GM21528 (cell line): ENCODE data around the gene TRIML2.

Experiments
- ATAC-seq: cut with Tn5 transposase; IDR thresholded peaks from one replicate; pipeline ENCODE4 v1.9.1; 2021; ENCODE audit warnings: mild to moderate bottlenecking, moderate library complexity; ENCODE audit not compliant: unreplicated experiment, low FRiP score

TRIML2 gene, protein sequence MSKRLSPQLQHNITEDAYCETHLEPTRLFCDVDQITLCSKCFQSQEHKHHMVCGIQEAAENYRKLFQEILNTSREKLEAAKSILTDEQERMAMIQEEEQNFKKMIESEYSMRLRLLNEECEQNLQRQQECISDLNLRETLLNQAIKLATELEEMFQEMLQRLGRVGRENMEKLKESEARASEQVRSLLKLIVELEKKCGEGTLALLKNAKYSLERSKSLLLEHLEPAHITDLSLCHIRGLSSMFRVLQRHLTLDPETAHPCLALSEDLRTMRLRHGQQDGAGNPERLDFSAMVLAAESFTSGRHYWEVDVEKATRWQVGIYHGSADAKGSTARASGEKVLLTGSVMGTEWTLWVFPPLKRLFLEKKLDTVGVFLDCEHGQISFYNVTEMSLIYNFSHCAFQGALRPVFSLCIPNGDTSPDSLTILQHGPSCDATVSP

DNA sequence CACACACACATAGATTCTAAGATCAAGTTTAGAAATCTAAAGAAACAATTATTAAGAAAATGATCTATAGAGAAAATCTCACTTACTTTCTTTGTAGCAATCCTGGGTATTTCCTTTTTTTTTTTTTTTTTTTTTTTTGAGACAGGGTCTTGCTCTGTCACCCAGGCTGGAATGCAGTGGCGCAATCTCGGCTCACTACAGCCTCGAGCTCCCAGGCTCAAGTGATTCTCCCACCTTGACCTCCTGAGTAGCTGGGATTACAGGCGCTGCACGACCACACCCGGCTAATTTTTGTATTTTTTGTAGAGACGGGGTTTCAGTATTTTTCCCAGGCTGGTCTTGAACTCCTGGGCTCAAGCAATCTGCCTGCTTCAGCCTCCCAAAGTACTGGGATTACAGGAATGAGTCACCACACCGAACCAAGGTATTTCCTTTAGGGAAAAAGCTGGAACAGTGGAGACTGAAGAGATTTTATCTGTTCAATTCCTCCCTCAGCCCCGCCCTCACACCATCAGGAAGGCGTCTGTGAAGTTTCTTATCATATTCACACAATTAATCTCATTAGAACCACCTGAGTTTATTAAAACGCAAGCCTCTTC lies at the start of gene TRIML2:
Gene TRIML2, minus strand, starts transcription at position 447 of the 599 bp plus-strand sequence. CDS start 4,235 bp downstream, outside the sequence.
- ATAC-seq: no peak

DNA sequence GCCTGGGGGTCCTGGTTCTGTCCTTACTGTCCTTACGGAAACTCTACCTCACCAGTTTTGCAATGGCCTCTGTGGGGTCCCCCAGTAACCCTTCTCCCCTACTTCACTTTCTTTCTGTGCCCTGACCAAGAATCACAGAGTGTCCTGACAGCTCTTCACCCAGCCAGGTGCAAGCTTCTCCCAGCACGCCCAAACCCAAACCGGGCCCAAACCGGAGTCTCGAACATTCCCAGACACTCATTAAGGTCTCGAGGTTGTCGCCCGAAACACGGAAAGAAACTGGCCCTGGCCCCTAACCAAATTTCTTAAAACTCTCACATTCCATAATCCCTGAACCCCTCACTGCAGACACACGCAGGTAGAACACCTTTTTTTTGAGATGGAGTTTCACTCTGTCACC lies 48.9 kb upstream of the TRIML2 start:
- ATAC-seq: no peak

DNA sequence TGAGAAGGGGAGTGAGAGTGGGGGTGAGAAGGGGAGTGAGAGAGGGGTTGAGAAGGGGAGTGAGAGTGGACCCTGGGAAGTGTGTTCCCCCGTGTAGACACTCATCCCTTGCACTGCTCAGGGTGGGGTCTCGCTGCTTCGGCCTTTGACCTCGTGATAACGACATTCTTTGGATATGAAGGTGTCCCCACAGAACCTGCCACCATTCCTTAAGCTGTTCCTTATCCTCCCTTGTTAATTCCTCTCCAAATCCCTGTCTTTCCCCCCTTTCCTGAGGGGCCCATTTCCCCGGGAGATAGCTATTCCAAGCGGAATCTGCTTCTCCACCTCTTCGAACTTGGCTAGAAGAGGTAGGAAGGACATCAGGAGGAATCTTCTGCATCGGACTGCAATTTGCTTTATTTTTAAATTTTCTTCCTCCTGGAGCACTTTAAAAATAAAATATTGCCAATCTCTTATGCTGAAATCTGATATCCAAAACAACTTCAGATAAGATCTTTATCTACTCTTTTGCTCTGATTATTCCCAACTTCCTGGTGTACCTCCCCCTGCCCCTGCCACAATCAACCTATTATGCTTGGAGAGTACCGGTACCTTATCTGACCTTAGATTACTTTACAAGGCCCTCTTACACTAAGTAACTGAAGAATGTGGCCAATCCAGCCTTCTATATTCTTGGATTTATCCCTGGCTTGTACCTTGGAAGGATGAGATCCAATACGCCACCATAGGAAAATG lies 45.4 kb upstream of the TRIML2 start:
- no peak for ATAC-seq

DNA sequence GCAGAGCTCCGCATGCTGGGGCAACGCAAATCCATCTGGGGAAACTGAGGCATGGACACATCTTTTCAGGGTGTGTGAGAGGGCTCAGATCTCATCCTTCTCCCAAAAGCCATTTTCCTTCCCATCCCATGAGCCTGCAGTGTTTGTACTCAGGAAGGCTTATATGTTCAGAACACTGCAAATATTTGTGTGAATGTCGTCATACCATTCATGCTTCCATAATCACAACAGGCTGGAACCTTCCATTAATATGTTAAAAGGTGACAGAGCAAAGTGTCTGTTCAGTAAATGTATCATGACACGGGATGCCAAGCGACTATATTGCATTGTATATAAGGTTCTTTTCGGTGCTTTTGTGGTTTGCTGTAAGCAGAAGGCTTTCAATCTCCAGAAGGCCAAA lies 38.4 kb upstream of the TRIML2 start:
- no peak for ATAC-seq

DNA sequence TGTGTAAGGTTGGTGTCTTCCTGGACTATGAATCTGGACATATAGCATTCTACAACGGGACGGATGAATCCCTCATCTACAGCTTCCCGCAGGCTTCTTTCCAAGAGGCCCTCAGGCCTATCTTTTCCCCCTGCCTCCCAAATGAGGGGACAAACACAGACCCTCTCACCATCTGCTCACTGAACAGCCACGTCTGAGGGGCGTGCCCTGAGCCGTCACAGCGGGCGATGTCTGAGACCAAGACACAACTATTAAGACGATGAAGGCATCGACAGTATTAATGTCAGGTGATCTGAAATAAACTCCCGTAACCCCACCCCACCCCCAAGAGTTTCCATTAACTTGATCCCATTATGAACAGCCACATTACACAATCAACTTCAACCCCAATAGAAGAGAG lies 37.8 kb upstream of the TRIML2 start:
- no peak for ATAC-seq

DNA sequence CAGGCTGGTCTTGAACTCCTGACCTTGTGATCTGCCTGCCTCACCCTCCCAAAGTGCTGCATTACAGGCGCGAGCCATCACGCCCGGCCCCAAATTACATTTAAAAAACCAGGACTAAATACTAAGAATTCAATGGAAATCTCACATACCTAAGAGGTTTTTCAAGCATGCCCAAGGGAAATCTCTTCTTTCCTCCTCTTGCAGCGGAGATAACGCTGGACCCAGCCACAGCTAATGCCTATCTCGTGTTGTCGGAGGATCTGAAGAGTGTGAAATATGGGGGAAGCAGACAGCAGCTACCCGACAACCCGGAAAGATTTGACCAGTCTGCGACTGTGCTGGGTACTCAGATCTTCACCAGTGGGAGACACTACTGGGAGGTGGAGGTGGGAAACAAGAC lies 37.2 kb upstream of the TRIML2 start:
- ATAC-seq: no peak

DNA sequence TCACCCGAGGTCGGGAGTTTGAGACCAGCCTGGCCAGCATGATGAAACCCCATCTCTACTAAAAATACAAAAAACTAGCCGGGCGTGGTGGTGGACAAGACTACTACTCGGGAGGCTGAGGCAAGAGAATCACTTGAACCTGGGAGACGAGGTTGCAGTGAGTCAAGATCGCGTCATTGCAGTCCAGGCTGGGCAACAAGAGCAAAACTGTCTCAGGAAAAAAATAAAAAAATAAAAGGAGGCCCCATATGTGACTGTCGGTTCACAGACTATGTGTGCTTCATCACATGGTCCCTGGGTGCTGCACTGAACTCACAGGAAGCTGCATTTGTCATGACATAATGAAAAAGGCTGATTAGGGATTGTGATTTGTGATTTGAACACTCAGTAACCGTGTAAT lies 36.2 kb upstream of the TRIML2 start:
- no peak for ATAC-seq

DNA sequence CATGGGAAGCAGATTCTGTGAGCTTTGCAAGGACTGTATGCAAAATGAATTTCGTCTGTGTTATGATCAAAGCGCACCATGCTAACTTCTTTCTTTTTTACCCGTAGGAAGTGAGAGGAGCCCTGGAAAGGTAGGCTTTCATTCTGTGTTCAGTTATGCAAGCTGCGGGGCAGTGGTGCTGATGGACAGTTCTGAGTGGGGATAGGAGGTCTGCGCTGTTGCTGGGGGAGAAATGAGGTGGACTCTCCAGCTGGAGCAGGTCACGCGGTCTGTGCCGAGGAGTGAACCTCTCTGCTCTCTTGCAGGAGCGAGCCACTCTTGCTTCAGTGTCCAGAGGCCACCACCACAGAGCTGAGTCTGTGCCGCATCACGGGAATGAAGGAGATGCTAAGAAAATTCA lies 34.3 kb upstream of the TRIML2 start:
- ATAC-seq: no peak

DNA sequence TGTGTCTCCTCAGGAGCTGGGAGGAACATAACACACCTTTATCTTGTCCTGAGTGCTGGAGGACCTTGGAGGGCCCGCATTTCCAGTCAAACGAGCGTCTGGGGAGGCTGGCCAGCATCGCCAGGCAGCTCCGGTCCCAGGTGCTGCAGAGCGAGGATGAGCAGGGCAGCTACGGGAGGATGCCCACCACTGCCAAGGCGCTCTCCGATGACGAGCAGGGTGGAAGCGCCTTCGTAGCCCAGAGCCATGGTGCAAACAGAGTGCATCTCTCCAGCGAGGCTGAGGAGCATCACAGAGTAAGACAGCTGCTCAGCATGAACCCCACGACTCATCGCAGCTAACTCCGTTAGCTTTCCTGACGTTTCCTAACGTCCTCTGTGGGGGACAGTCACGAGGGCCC lies 30.3 kb upstream of the TRIML2 start:
- ATAC-seq: no peak

DNA sequence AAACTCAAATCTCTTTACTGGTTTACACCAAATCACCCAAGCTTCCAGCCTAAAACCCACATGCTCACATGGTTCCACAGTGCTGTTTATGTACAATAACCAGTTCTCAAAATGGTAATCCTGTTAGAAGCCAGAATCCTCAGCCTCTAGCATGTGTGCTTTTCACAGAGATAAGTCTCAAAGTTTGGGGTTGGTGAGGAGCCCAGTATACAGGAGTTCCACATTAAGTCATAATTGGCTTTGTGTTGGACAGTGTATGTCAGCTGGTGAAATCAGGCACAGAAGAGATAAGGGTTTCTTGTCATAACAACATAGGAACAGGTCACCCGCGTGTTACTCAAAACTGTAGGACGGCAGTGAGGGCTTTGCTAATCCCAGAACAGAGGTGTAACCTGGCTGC lies 29.7 kb upstream of the TRIML2 start, which contains the start of gene TRIML1:
Gene TRIML1, plus strand, starts transcription at position 301 of the 400 bp plus-strand sequence. CDS start 118 bp downstream, outside the sequence.
- no peak for ATAC-seq

DNA sequence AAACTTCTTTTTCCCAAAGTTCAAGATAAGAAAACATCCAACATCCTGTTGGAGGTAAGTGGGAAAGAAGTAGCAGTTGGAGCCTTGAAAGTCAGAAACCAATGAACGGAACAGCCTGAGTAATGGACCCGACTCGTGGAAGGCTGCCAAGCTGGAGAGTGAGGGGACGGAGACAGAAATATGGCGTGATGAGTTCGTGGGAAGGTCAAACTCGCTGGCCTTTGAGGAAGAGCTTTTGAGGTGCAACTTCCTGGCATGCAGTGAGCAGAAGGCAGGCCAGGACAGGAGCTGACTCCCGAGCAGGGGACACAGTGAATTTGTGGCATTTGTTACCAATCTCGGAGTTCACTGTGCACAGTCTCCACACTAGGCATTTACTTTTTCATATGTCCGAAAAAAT lies 28.8 kb upstream of the TRIML2 start:
- ATAC-seq: no peak

DNA sequence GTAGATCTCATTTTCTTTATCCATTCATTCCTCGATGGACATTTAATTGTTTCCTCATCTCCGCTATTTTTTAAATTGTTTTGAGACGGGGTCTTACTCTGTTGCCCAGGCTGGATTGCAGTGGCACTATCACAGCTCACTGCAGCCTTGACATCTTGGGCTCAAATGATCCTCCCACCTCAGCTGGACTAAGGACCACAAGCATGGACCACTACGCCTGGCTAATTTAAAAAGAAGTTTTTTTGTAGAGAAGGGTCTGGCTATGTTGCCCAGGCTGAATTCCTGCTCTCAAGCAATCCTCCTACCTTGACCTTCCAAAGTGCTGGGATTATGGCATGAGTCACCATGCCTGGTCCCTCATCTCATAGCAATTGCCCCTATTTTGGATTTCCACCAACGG lies 22.8 kb upstream of the TRIML2 start:
- no peak for ATAC-seq

DNA sequence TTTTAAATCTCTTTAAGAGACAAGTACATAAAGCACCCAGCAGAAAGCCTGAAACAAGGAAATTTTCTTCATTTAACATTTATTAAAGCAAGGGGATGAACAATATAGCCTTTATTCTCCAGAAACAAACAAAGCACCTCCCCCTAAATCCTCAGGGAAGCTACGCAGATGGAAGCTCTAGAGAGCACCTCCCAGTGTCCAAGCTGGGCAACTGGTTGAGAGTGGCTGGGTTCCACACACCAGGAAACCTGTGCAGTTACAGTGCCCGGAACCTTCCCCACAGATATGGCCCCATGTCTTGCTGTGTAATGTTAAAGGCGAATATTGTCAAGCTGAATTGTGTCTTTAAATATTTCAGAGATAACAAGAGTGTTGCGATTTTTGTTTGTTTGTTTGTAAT lies 21.0 kb upstream of the TRIML2 start:
- no peak for ATAC-seq

DNA sequence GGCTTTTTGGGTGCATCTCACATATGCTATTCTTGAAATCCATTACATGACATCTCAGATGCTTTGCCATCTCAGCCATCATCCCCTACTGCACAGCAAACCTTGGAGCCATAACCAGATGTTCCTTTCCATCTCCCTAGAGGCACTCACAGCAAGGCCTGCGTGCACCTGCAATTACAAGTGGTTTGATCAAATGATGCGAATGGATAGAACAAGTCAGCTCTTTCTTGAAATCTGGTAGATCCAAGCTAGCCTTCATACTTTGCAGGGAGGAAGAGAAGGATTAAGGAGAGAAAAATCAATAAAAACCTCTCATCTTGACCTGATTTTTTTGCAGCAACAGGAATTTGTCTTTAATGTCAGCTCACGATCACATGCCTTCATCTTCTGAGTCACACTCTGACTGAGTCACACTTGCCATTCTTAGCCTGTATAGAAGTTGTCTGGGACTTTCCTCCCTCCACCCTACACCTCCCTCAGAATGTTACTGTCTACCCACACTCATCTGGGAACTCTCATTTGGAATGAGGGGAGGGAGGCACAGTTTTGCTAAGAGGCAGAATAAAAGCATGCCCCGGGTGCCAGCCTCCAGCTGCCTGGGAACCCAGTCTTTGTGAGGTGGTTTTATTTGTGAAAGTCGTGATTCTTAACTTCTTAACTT lies 17.9 kb upstream of the TRIML2 start:
- no peak for ATAC-seq

DNA sequence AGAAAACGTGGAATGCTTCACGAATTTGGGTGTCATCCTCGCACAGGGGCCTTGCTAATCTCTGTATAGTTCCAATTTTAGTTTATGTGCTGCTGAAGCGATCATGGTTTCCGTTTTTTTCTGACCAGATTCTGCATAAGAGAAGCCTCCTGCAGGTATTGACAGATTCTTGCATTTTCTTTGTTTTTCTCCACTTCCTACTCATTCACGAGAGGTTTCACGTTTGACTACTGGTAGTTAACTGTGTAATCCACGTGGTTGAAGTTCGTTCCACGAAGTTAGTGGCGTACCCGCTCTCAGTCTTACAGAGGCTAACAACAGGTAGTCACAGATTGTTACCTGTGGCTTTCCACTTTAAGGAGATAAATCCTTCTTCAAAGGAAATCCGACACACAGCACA lies 12.1 kb upstream of the TRIML2 start:
- ATAC-seq: no peak

DNA sequence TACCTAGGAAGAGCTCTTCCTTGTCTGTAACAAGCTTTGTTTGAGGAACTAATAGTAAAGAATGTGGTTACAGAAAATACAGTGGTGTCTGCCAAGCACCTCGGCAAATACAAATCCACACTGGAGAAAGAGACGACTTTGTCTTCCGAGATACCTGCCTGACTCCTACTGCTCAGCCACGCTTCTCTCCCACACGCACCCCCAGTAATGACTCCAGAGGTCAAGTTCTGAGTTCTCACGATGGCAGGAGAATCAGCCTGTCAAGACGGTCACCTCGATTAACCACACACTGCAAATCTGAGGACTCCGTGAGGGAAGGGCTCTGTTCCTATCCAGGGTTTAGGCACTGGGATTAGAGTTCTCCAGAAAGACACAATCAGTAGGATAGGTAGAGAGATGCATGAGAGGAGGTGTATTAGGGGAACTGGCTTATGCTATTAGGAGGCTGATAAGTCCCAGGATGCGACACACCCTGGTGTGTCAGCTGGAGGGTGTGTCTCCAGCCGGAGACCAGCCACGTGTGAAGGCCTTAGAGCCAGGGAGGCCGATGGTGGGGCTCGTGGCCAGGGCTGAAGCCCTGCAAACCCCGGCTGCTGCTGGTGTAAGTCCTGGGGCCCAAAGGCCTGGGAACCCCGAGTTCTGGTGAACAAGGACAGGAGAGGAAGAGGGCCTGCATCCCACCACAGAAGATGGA lies 8.4 kb upstream of the TRIML2 start:
- no peak for ATAC-seq

DNA sequence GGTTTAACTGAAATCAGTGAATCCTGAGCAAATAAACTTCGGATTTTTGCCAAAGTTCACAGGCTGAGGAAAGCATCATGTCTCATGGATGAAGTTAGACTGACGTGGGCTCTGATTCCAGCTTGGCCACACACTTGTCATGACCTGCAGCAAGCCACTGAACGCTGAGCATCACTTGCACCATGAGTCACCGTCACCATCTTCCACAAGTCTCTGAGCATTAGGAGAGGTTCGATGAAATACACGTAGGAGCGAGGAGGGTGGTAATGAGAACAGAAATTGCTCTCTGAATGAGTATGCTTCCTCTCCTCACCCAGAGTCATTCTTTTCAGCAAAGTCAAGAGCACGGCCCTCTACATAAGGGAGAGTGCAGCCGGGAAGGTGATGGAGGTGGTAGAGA lies 3.8 kb upstream of the TRIML2 start:
- ATAC-seq: no peak

DNA sequence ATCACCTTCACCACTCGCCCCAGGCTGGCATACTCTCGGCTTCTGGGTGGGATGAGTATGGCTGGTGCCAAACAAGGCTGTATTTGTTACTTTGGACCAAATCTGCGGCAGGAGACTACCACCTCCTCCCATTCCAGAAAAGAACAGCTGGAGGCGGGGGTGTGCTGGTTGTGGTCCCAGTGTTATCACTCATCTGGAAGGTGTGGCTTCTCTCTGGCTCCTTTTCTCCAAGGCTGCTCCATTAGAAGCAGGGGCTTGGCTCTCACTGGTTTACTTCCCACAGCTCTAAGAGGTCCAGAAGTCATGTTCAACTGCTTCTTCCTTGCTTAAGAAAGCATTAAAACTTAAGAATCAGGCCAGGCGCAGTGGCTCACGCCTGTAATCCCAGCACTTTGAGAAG lies 2.6 kb upstream of the TRIML2 start:
- ATAC-seq: no peak

DNA sequence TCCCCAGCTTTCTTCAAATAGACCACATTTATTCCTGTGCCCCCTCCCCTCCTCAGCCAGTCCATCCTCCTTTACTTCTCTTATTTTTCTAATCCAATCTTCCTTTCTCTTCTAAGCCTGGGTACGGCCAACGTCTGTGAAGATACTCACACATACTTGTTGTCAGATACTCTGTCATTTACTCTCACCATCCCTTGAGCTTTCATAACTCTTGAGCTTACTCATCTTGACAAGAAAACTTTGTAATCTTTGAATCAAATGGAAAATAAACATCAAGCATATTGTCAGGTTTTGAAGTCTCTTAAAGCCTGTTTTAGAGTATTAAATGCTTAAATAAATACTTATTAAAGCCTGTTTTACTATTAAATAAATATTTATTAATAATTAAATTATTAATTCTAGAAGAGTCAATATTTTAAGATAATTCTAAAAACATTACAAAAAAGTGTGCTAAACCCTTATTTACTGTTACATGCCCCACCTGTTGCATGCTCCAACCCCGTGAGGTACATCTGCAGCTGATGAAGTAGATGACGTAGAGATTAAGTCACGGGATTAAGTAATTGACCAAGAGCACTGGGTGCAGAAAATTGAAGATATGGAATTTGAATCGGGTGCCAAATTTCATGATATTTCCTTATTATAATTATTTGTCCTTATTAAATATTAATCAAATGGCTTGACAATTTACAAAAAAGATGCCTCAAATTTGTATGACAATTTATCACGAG lies 1.5 kb upstream of the TRIML2 start:
- no peak for ATAC-seq

DNA sequence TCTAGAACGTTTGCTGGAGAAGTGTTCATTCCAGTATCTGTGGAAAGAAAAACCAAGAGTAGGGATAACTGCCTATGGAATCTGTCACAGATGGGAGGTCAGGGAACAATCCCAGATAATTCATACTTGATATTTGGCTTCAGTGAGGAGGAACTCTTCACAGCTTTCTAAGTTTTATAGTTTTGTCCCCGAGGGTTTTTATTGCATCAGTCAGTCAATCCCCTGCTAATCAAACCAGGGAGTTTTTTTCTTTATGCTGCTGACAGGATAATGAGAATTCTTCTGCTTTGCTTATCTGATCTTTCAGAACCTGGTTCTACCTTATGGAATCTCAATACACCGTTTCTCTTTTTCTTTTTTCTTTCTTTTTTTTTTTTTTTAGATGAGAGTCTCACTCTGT lies 633 bp upstream of the TRIML2 start:
- ATAC-seq: no peak
